HL-60/S4 (cell line): ENCODE measurements around the gene FAM181B.

Source experiments
- in situ Hi-C: fragments of 300-500 bp; cut with MboI; formaldehyde crosslinking; loops from 2 replicates; pipeline ENCODE4 v1.14.3; 2022; ENCODE audit warnings: low sequenced_read_pairs

FAM181B gene

GRCh38 chr11:82689347-82689746, 44.3 kb downstream of the FAM181B start:
- in situ Hi-C loops, result loop anchor here (25.0 kb wide), 1 partner anchor 1052 kb away; no protein-coding TSS in a partner anchor

- in situ Hi-C loops, result loop anchor here (25.0 kb wide), 1 partner anchor 1049 kb away; no protein-coding TSS in a partner anchor
Observed at GRCh38 chr11:82686211-82686610, 47.5 kb downstream of the FAM181B start.

GRCh38 chr11:82683029-82683428, 50.6 kb downstream of the FAM181B start:
- in situ Hi-C loops, result loop anchor here (25.0 kb wide), 1 partner anchor 1046 kb away; no protein-coding TSS in a partner anchor

GRCh38 chr11:82682003-82682751, 51.5 kb downstream of the FAM181B start:
- in situ Hi-C loops, result loop anchor here (25.0 kb wide), 1 partner anchor 1045 kb away; no protein-coding TSS in a partner anchor

- in situ Hi-C loops, result loop anchor here (25.0 kb wide), 1 partner anchor 1043 kb away; no protein-coding TSS in a partner anchor
Observed at GRCh38 chr11:82680252-82680651, 53.4 kb downstream of the FAM181B start.
